Ascending aorta (tissue), 2 donors: ENCODE measurements around the gene PSMB2. TPM values are rescaled to one million over a fixed set of nuclear protein-coding genes. Genes with fewer than 3 reads are reported as not detected.
A peak's percentile ranks its signal among the peaks of the same experiment; 100 is the strongest.

ENCODE experiments used
- DNase-seq, 2 donors: peaks; one replicate each; pipeline ENCODE4 v3.0.0-alpha.2; 2019; ENCODE audit warnings: low spot score in 2 of 2
- H3K27ac ChIP-seq, 2 donors: fragments of 200-600 bp; sonication (generic); one replicate each; pipeline ENCODE4 v1.5.1; 2016 to 2017; ENCODE audit warnings: mild to moderate bottlenecking in 1 of 2
- H3K27me3 ChIP-seq: fragments of 200-600 bp; sonication (generic); one replicate; pipeline ENCODE4 v1.5.1; 2017
- H3K36me3 ChIP-seq, 2 donors: fragments of 200-600 bp; sonication (generic); one replicate each; pipeline ENCODE4 v1.5.1; 2016
- H3K4me1 ChIP-seq, 2 donors: fragments of 200-600 bp; sonication (generic); one replicate each; pipeline ENCODE4 v1.5.1; 2016 to 2017; ENCODE audit warnings: mild to moderate bottlenecking in 1 of 2
- H3K4me3 ChIP-seq, 2 donors: fragments of 200-600 bp; sonication (generic); one replicate each; pipeline ENCODE4 v1.5.1; 2016 to 2017; ENCODE audit warnings: mild to moderate bottlenecking in 1 of 2
- H3K9me3 ChIP-seq, 2 donors: fragments of 200-600 bp; sonication (generic); one replicate each; pipeline ENCODE4 v1.5.1; 2016
- intact Hi-C: fragments of 100-400 bp; cut with DNase I; formaldehyde crosslinking; loops from one replicate; pipeline ENCODE4 v1.15.1; 2023
- total RNA-seq: library from RNA; depleted of rRNA; stranded (reverse); fragments of >200 nt; gene quantifications from one replicate; pipeline ENCODE4 v1.1.0, GENCODE V29; 2016
- TF ChIP-seq, protein P1 (sequence below), 3 experiments: fragments of 200-600 bp in 2 of 3; fragments of 450-650 bp in 1 of 3; sonication (generic) in 2 of 3; IDR thresholded peaks; one replicate each; pipeline ENCODE4 v1.5.1; 2016 to 2019; ENCODE audit warnings: antibody characterized with exemption in 3 of 3, mild to moderate bottlenecking in 1 of 3, moderate library complexity in 1 of 3

The PSMB2 gene
- total RNA-seq, 1 donor from 2014 or later: 54.0 TPM

DNA sequence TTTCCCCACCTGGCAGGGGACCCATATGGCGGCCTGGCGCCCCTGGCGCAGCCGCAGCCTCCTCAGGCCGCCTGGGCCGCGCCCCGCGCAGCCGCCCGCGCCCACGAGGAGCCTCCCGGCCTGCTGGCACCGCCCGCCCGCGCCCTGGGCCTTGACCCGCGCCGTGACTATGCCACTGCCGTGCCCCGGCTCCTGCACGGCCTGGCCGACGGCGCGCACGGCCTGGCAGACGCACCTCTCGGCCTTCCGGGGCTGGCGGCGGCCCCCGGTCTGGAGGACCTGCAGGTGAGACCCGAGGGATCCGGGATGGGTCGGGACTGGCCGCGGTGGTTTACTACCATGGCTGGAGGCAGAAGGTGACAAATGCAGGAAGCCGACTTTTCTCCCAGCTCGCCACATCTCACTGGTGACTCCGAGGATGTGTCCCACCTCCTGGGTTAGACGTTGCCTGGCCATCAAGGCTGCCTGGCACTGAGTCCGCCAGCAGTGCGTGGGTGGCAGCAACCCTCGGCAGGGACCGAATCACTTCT is 67.1 kb downstream of the PSMB2 start:
- TF ChIP-seq, protein P1, sequence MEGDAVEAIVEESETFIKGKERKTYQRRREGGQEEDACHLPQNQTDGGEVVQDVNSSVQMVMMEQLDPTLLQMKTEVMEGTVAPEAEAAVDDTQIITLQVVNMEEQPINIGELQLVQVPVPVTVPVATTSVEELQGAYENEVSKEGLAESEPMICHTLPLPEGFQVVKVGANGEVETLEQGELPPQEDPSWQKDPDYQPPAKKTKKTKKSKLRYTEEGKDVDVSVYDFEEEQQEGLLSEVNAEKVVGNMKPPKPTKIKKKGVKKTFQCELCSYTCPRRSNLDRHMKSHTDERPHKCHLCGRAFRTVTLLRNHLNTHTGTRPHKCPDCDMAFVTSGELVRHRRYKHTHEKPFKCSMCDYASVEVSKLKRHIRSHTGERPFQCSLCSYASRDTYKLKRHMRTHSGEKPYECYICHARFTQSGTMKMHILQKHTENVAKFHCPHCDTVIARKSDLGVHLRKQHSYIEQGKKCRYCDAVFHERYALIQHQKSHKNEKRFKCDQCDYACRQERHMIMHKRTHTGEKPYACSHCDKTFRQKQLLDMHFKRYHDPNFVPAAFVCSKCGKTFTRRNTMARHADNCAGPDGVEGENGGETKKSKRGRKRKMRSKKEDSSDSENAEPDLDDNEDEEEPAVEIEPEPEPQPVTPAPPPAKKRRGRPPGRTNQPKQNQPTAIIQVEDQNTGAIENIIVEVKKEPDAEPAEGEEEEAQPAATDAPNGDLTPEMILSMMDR (IDR thresholded peaks at IDR 0.05): no peak
- intact Hi-C loops: no loop called here
- peaks cover 17% of the 10 kb centered on the region for H3K27me3 ChIP-seq

DNA sequence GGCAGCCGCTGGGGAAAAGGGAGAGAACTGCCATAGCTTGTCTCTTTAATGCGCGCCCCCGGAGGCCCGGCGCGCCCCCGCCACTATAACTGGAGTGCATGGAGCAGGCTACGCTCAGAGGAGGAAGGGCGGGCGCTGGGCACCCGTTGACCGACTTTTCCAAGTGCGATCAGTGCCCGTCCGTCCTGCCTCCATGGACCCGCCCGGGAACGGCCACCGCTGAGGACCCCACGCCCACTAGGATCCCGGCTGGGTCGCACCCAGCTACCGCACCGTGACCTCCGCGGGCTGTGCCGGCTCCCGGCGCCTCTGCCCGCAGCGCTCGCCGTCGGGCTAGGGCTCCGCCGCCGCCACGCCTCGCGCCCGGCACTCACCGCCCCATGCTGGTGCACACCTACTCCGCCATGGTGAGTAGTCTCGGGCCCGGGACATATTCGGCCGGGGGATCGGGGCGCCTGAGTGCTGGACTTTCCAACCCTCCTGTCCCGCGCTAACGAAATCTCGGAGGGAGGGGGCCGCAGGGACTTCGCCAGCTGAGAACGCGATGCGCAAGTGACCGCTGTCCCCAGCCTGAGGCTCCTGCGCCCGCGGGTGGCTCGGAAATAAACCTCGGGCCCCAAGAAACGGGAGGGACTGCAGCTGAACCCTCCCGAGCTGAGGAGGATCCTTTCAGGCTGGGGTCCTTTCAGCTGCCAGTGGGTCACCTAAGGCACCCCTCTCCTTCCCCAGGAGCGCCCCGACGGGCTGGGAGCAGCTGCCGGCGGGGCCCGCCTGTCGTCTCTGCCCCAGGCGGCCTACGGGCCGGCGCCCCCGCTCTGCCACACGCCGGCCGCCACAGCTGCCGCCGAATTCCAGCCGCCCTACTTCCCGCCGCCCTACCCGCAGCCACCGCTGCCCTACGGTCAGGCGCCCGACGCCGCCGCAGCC is 67.9 kb downstream of the PSMB2 start, which contains the start of gene TFAP2E:
Gene TFAP2E, plus strand, starts transcription at position 117 of the 927 bp plus-strand sequence. Its CDS starts 264 bp downstream, at position 381.
- Histone ChIP-seq H3K4me3 (peak within 1 kb of the TSS; percentile 47 to 66), H3K9me3 (no peaks in the 10 kb centered on the region), H3K4me1 (peaks cover 0 to 16% of the 10 kb centered on the region in 2 donors), H3K27ac (no peak within 1 kb of the TSS), H3K27me3 (peaks cover 17% of the 10 kb centered on the region), H3K36me3 (no peaks in the 10 kb centered on the region)
- DNase-seq: peak in 1 of 2 donors; percentile 70
- intact Hi-C loops: no loop called here
- TF ChIP-seq, protein P1 (IDR thresholded peaks at IDR 0.05): no peak

More for the DNA sequence above, 67.1 kb downstream of the PSMB2 start:
- no peaks in the 10 kb centered on the region for H3K36me3 ChIP-seq
- no peaks in the 10 kb centered on the region for H3K9me3 ChIP-seq
- H3K4me3 ChIP-seq: peak overlapping the region in 1 of 2 donors; percentile 47
- H3K27ac ChIP-seq: no peak overlapping the region
- H3K4me1 ChIP-seq: peaks cover 0 to 16% of the 10 kb centered on the region in 2 donors
- peak in 1 of 2 donors; percentile 54 for DNase-seq

DNA sequence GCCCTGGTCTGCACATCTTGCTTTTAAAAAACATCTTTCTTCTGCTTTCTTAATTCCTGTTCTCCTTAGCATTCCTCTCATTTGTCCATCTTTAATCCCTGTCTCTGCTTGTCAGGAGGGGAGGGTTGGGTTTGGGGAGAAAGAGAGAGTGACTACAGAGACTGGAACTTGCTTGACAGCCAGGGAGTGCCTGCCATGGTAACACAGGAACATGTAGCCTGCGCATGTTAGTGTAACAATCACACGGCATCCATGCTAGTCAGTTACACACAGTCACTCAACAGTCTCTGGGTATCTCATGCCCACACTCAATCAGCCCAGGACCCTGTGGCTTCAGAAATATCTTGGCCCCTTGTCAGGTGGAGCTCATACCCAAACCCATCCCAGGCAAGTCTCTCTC is 69.0 kb downstream of the PSMB2 start:
- TF ChIP-seq, protein P1 (IDR thresholded peaks at IDR 0.05): no peak
- H3K36me3 ChIP-seq: no peaks in the 10 kb centered on the region
- intact Hi-C loops: no loop called here
- H3K9me3 ChIP-seq: no peaks in the 10 kb centered on the region
- no peak overlapping the region for H3K4me3 ChIP-seq
- no peak overlapping the region for H3K27ac ChIP-seq
- peaks cover 0 to 14% of the 10 kb centered on the region in 2 donors for H3K4me1 ChIP-seq
- no peak for DNase-seq
- peaks cover 17% of the 10 kb centered on the region for H3K27me3 ChIP-seq

DNA sequence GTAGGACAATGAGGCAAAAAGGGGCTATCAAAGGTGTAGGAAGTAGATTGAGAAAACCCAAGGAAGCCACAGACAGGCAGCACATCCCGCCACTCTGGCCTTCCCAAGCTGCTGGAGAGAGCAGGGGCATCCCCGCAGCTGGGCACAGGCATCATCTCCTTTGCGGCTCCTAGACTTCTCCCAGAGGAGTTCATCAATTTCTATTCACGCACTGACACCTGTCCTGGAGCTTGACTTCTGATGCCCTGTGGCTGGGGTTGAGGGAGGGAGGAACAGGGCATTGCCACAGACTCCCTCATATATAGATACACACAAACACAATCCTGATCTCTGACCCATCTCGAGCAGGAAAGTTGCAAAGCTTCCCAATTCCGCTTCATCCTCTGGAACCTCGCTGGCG is 70.1 kb downstream of the PSMB2 start:
- TF ChIP-seq, protein P1 (IDR thresholded peaks at IDR 0.05): no peak
- intact Hi-C loops: no loop called here
- peaks cover 0 to 10% of the 10 kb centered on the region in 2 donors for H3K4me1 ChIP-seq
- peaks cover 10% of the 10 kb centered on the region for H3K27me3 ChIP-seq
- no peaks in the 10 kb centered on the region for H3K9me3 ChIP-seq
- H3K27ac ChIP-seq: no peak overlapping the region
- DNase-seq: no peak
- H3K4me3 ChIP-seq: no peak overlapping the region
- peaks cover 0 to 2% of the 10 kb centered on the region in 2 donors for H3K36me3 ChIP-seq

DNA sequence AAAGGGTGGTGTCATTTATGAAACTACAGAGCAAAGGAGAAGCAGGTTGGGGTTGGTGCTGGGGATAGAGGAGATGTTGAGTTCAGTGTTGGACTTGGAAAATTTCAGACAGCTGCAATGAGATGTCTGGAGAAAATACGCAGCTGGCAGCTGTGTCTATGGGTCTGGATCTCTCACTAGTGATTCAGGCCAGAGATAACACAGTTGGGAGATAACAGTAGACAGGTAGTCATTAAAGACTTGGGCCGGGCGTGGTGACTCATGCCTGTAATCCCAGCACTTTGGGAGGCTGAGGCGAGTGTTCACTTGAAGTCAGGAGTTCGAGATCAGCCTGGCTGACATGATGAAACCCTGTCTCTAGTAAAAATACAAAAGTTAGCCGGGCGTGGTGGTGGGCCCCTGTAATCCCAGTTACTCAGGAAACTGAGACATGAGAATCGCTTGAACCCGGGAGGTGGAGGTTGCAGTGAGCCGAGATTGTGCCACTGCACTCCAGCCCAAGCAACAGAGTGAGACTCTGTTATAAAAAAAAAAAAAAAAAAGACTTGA is 70.7 kb downstream of the PSMB2 start:
- Histone ChIP-seq H3K4me1 (peaks cover 0 to 10% of the 10 kb centered on the region in 2 donors), H3K27ac (no peak overlapping the region), H3K36me3 (peaks cover 0 to 8% of the 10 kb centered on the region in 2 donors), H3K4me3 (no peak overlapping the region), H3K9me3 (no peaks in the 10 kb centered on the region), H3K27me3 (peaks cover 10% of the 10 kb centered on the region)
- intact Hi-C loops: no loop called here
- TF ChIP-seq, protein P1 (IDR thresholded peaks at IDR 0.05): no peak
- DNase-seq: no peak
